Measurements from ENCODE around the gene ZPBP2.
A peak's percentile ranks its signal among the peaks of the same experiment; 100 is the strongest.

Gene ZPBP2

GRCh38 chr17:39916918-39917317 lies 48.9 kb downstream of the ZPBP2 start:
- H3K27ac ChIP-seq (ENCODE audit: low read depth, low read length): no peak overlapping the region
- no peaks in the 10 kb centered on the region for H3K27me3 ChIP-seq (ENCODE audit: insufficient read depth, low read length)
- no peaks in the 10 kb centered on the region for H3K9me3 ChIP-seq (ENCODE audit: insufficient read depth, low read depth, low read length)
- H3K4me1 ChIP-seq (ENCODE audit: insufficient read depth, low read length): no peaks in the 10 kb centered on the region
- H3K36me3 ChIP-seq (ENCODE audit: insufficient read depth, low read length): peaks cover 27% of the 10 kb centered on the region
- no peak overlapping the region for H3K9ac ChIP-seq (ENCODE audit: low read depth, low read length)
- H3K4me3 ChIP-seq (ENCODE audit: low read length): no peak overlapping the region
- 90% methylated on average over 6 of the region's 7 CpGs for WGBS

GRCh38 chr17:39919087-39919683 lies 51.2 kb downstream of the ZPBP2 start:
- no peaks in the 10 kb centered on the region for H3K27me3 ChIP-seq (ENCODE audit: insufficient read depth, low read length)
- no peaks in the 10 kb centered on the region for H3K9me3 ChIP-seq (ENCODE audit: insufficient read depth, low read depth, low read length)
- H3K36me3 ChIP-seq (ENCODE audit: insufficient read depth, low read length): peaks cover 45% of the 10 kb centered on the region
- WGBS: 94% methylated on average over 9 of the region's 9 CpGs
- H3K9ac ChIP-seq (ENCODE audit: low read depth, low read length): no peak overlapping the region
- no peaks in the 10 kb centered on the region for H3K4me1 ChIP-seq (ENCODE audit: insufficient read depth, low read length)
- H3K4me3 ChIP-seq (ENCODE audit: low read length): no peak overlapping the region
- H3K27ac ChIP-seq (ENCODE audit: low read depth, low read length): no peak overlapping the region

GRCh38 chr17:39920218-39921210 lies 52.5 kb downstream of the ZPBP2 start:
- no peaks in the 10 kb centered on the region for H3K27me3 ChIP-seq (ENCODE audit: insufficient read depth, low read length)
- H3K4me3 ChIP-seq (ENCODE audit: low read length): no peak overlapping the region
- 93% methylated on average over 19 of the region's 19 CpGs for WGBS
- no peak overlapping the region for H3K27ac ChIP-seq (ENCODE audit: low read depth, low read length)
- H3K4me1 ChIP-seq (ENCODE audit: insufficient read depth, low read length): peaks cover 9% of the 10 kb centered on the region; the same call in 1 of the 2 replicates
- H3K9me3 ChIP-seq (ENCODE audit: insufficient read depth, low read depth, low read length): no peaks in the 10 kb centered on the region
- no peak overlapping the region for H3K9ac ChIP-seq (ENCODE audit: low read depth, low read length)
- H3K36me3 ChIP-seq (ENCODE audit: insufficient read depth, low read length): peaks cover 44% of the 10 kb centered on the region

- H3K27ac ChIP-seq (ENCODE audit: low read depth, low read length): no peak overlapping the region
Measured at GRCh38 chr17:39921323-39921722, 53.3 kb downstream of the ZPBP2 start.

GRCh38 chr17:39922006-39922405 lies 54.0 kb downstream of the ZPBP2 start:
- Histone ChIP-seq H3K27ac (ENCODE audit: low read depth, low read length) (no peak overlapping the region), H3K36me3 (ENCODE audit: insufficient read depth, low read length) (peaks cover 44% of the 10 kb centered on the region), H3K9me3 (ENCODE audit: insufficient read depth, low read depth, low read length) (no peaks in the 10 kb centered on the region), H3K9ac (ENCODE audit: low read depth, low read length) (no peak overlapping the region), H3K4me3 (ENCODE audit: low read length) (no peak overlapping the region), H3K27me3 (ENCODE audit: insufficient read depth, low read length) (no peaks in the 10 kb centered on the region), H3K4me1 (ENCODE audit: insufficient read depth, low read length) (peaks cover 20% of the 10 kb centered on the region)
- WGBS: 94% methylated on average over 6 of the region's 6 CpGs

More at GRCh38 chr17:39921323-39921722, 53.3 kb downstream of the ZPBP2 start:
- H3K9me3 ChIP-seq (ENCODE audit: insufficient read depth, low read depth, low read length): no peaks in the 10 kb centered on the region
- H3K27me3 ChIP-seq (ENCODE audit: insufficient read depth, low read length): no peaks in the 10 kb centered on the region
- H3K9ac ChIP-seq (ENCODE audit: low read depth, low read length): no peak overlapping the region
- H3K4me1 ChIP-seq (ENCODE audit: insufficient read depth, low read length): peaks cover 17% of the 10 kb centered on the region
- 96% methylated on average over 5 of the region's 5 CpGs for WGBS
- peaks cover 44% of the 10 kb centered on the region for H3K36me3 ChIP-seq (ENCODE audit: insufficient read depth, low read length)
- H3K4me3 ChIP-seq (ENCODE audit: low read length): no peak overlapping the region

GRCh38 chr17:39923230-39923629 lies 55.2 kb downstream of the ZPBP2 start:
- Histone ChIP-seq H3K36me3 (ENCODE audit: insufficient read depth, low read length) (peaks cover 44% of the 10 kb centered on the region), H3K9ac (ENCODE audit: low read depth, low read length) (no peak overlapping the region), H3K4me3 (ENCODE audit: low read length) (no peak overlapping the region), H3K9me3 (ENCODE audit: insufficient read depth, low read depth, low read length) (no peaks in the 10 kb centered on the region), H3K27me3 (ENCODE audit: insufficient read depth, low read length) (no peaks in the 10 kb centered on the region), H3K27ac (ENCODE audit: low read depth, low read length) (no peak overlapping the region), H3K4me1 (ENCODE audit: insufficient read depth, low read length) (peaks cover 22% of the 10 kb centered on the region)
- WGBS: 94% methylated on average over 6 of the region's 6 CpGs

GRCh38 chr17:39923836-39924690 lies 56.1 kb downstream of the ZPBP2 start:
- H3K9ac ChIP-seq (ENCODE audit: low read depth, low read length): no peak overlapping the region
- peaks cover 26% of the 10 kb centered on the region for H3K4me1 ChIP-seq (ENCODE audit: insufficient read depth, low read length)
- H3K27ac ChIP-seq (ENCODE audit: low read depth, low read length): peak overlapping the region; percentile 5; the same call in 1 of the 2 replicates
- peaks cover 44% of the 10 kb centered on the region for H3K36me3 ChIP-seq (ENCODE audit: insufficient read depth, low read length)
- H3K9me3 ChIP-seq (ENCODE audit: insufficient read depth, low read depth, low read length): no peaks in the 10 kb centered on the region
- no peak overlapping the region for H3K4me3 ChIP-seq (ENCODE audit: low read length)
- no peaks in the 10 kb centered on the region for H3K27me3 ChIP-seq (ENCODE audit: insufficient read depth, low read length)
- WGBS: 80% methylated on average over 17 of the region's 17 CpGs

GRCh38 chr17:39924691-39925055 lies 56.7 kb downstream of the ZPBP2 start:
- WGBS: 88% methylated on average over 3 of the region's 3 CpGs
- peaks cover 26% of the 10 kb centered on the region for H3K4me1 ChIP-seq (ENCODE audit: insufficient read depth, low read length)
- no peak overlapping the region for H3K9ac ChIP-seq (ENCODE audit: low read depth, low read length)
- H3K27me3 ChIP-seq (ENCODE audit: insufficient read depth, low read length): no peaks in the 10 kb centered on the region
- H3K27ac ChIP-seq (ENCODE audit: low read depth, low read length): no peak overlapping the region
- H3K36me3 ChIP-seq (ENCODE audit: insufficient read depth, low read length): peaks cover 41% of the 10 kb centered on the region
- H3K9me3 ChIP-seq (ENCODE audit: insufficient read depth, low read depth, low read length): no peaks in the 10 kb centered on the region
- no peak overlapping the region for H3K4me3 ChIP-seq (ENCODE audit: low read length)

- no peak overlapping the region for H3K9ac ChIP-seq (ENCODE audit: low read depth, low read length)
Measured at GRCh38 chr17:39925282-39926134, 57.5 kb downstream of the ZPBP2 start.

GRCh38 chr17:39926135-39926587 lies 58.2 kb downstream of the ZPBP2 start:
- Histone ChIP-seq H3K27ac (ENCODE audit: low read depth, low read length) (no peak overlapping the region), H3K36me3 (ENCODE audit: insufficient read depth, low read length) (peaks cover 30% of the 10 kb centered on the region), H3K9ac (ENCODE audit: low read depth, low read length) (no peak overlapping the region), H3K9me3 (ENCODE audit: insufficient read depth, low read depth, low read length) (no peaks in the 10 kb centered on the region), H3K4me1 (ENCODE audit: insufficient read depth, low read length) (peaks cover 26% of the 10 kb centered on the region), H3K4me3 (ENCODE audit: low read length) (peak overlapping the region; percentile 87), H3K27me3 (ENCODE audit: insufficient read depth, low read length) (no peaks in the 10 kb centered on the region)
- WGBS: 72% methylated on average over 4 of the region's 4 CpGs

More at GRCh38 chr17:39925282-39926134, 57.5 kb downstream of the ZPBP2 start:
- 0 out of 2 replicates have a peak overlapping the region, but pooled peaks have one; percentile 87 for H3K4me3 ChIP-seq (ENCODE audit: low read length)
- peaks cover 35% of the 10 kb centered on the region for H3K36me3 ChIP-seq (ENCODE audit: insufficient read depth, low read length)
- WGBS: 92% methylated on average over 11 of the region's 11 CpGs
- no peaks in the 10 kb centered on the region for H3K27me3 ChIP-seq (ENCODE audit: insufficient read depth, low read length)
- peaks cover 26% of the 10 kb centered on the region for H3K4me1 ChIP-seq (ENCODE audit: insufficient read depth, low read length)
- no peaks in the 10 kb centered on the region for H3K9me3 ChIP-seq (ENCODE audit: insufficient read depth, low read depth, low read length)
- no peak overlapping the region for H3K27ac ChIP-seq (ENCODE audit: low read depth, low read length)

All from HUES64 (cell line).